GM21717 (cell line): Measurements from ENCODE around the gene KRTAP5-5.
"Not testable (repeated sequence)": the region's sequence is repeated elsewhere in the genome, so short reads cannot be mapped to it uniquely, and the experiment has no call there.

ENCODE experiments used
- ATAC-seq: cut with Tn5 transposase; IDR thresholded peaks from one replicate; pipeline ENCODE4 v1.9.1; 2021; ENCODE audit warnings: mild to moderate bottlenecking, moderate library complexity; ENCODE audit not compliant: unreplicated experiment

KRTAP5-5 gene

GRCh38 chr11:1629326-1630185 lies at the start of gene KRTAP5-5:
TSS of gene KRTAP5-5 (plus strand) at chr11:1629775. CDS start at chr11:1629841, 66 bp downstream.
- no peak for ATAC-seq

DNA sequence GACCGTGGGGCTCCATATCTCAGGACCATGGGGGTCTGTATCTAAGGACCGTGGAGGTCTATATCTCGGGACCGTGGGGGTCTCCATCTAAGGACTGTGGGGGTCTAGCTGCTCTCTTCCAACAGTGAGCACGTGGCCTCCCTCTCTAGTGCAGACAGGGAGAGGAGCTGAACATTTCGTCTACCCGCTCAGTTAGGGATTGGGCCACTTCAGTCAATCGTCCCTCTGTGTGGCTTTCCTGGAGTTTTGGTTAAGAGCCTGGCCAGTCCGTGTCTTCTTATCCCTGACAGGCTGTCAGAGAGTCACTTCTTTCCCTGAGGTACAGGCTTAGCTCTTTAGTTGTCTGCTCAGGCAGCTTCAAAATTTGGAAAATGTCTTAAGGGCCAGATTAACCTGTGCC lies 47.6 kb upstream of the KRTAP5-5 start:
- ATAC-seq = no peak

DNA sequence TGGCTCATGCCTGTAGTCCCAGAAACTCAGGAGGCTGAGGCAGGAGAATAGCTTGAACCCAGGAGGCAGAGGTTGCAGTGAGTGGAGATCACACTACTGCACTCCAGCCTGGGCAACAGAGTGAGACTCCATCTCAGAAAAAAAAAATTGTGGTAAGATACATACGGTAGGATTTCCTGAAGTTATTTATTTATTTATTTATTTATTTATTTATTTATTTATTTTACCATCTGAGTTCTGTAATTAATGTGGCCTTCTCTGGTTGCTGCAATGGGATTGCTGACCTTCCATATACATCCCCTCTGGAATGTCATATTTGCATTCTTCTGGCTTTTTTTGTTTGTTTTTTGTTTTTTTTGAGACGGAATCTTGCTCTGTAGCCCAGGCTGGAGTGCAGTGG lies 46.7 kb upstream of the KRTAP5-5 start:
- not testable (repeated sequence) for ATAC-seq

DNA sequence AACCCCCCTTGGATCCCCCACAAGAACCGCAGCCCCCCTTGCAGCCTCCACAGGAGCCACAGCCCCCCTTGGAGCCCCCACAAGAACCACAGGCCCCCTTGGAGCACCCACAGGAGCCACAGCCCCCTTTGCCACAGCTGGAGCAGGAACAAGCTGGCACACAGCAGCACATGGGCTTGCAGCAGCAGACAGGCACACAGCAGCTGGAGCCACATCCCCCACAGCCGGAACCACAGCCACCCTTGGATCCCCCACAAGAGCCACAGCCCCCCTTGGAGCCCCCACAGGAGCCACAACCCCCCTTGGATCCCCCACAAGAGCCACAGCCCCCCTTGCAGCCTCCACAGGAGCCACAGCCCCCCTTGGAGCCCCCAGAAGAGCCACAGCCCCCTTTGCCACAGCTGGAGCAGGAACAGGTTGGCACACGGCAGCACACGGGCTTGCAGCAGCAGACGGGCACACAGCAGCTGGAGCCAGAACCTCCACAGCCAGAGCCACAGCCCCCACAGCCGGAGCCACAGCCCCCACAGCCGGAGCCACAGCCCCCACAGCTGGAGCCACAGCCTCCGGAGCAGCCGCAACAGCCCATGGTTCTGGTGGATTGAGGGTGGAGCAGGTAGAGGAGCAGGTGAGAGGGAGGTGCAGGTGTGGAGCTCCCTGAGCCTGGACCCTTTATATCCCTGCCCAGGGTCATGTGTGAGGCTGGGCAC lies 44.8 kb upstream of the KRTAP5-5 start, which contains the start of gene KRTAP5-1:
TSS of gene KRTAP5-1 (minus strand) at position 623 of the 710 bp plus-strand sequence. CDS start at position 589, 34 bp downstream.
- not testable (repeated sequence) for ATAC-seq

DNA sequence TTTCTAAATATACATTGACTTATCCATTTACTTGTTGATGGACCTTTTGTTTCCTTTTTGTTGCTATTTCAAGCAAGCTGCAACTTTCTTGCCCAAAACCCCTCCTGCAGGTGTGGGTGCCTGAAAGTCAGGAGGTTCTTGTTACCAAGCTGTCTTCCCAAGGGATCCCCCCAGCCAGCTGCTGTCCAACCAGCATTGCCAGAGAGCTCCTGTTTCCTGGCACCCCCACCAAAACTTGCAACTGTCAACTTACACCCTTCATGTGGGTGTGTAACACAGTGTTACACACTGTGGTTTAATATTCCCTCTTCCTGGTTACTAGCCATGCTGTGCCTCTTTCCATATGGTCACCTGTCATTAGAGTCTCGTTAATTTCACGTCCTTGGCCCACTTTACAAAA lies 42.9 kb upstream of the KRTAP5-5 start:
- no peak for ATAC-seq

GRCh38 chr11:1589191-1589963 lies 40.2 kb upstream of the KRTAP5-5 start:
- ATAC-seq = not testable (repeated sequence)

DNA sequence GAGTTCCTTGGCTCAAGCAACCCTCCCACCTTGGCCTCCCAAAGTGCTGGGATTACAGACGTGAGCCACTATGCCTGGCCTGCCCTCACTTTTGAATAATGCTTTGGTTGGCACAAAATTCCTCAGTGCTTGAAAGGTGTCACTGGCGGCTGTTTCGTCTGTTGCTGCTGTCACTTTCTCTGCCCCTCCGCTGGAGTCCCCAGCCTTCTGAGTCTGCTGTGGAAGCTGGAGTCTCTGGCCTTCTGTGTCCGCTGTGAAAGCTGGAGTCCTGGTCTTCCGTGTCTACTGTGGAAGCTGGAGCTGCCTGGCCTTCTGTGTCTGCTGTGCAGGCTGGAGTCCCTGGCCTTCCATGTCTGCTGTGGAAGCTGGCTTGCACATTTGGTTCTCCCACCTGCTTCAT lies 39.6 kb upstream of the KRTAP5-5 start:
- no peak for ATAC-seq

- no peak for ATAC-seq
Observed at GRCh38 chr11:1592628-1593027, 36.9 kb upstream of the KRTAP5-5 start.

DNA sequence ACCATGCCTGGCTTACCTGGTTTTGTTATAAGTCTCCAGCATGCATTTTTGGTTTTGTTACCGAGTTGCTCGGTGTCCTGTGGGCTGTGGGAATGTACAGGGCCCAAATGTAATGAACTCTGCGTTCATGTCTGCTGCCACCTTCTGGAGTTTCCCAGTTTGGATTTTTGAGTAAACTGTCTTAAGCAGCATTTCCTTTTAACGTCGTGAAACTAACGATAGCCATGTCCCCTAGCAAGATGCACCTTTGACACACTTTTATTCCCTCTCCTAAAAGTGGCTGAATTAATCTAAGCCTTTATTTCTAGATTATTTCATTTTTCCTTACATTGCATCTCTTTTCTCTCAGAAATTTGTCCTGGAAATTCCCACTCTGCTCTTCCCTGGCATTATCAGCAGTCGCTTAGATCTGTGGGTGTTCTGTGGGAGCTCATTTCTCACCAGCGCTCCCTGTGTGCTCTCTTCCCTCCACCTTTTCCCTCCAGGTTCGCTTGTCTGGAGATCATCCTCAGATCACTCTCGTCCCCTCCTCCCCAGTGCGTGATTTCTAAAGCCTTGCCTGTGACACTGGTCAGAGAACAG lies 33.5 kb upstream of the KRTAP5-5 start:
- not testable (repeated sequence) for ATAC-seq

DNA sequence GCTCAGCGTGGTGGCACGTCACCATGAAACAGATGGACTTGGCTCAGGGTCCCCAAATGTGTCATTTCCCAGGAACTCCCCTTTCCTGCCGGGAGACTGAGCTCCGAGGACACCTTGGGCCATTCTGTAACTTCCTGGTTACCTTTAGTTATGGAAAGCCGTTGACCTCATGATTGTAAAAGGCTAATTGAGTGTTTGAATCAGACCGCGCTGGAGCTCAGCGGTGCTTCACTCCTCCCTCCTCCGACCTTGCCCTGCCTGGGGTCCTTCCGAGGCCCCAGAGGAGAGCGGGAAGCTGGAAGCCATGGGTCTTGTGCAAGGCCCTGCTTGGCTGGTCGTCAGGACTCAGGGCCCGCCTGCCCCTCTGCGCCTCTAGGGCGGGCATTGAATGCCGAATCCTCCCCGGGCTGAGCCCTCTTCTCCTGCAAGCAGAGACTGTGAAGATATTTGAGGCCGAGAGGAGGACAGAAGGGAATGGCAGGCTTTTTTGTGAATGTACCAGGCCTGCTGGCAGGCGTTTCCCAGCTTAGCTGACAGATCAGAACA lies 32.9 kb upstream of the KRTAP5-5 start:
- ATAC-seq = not testable (repeated sequence)

DNA sequence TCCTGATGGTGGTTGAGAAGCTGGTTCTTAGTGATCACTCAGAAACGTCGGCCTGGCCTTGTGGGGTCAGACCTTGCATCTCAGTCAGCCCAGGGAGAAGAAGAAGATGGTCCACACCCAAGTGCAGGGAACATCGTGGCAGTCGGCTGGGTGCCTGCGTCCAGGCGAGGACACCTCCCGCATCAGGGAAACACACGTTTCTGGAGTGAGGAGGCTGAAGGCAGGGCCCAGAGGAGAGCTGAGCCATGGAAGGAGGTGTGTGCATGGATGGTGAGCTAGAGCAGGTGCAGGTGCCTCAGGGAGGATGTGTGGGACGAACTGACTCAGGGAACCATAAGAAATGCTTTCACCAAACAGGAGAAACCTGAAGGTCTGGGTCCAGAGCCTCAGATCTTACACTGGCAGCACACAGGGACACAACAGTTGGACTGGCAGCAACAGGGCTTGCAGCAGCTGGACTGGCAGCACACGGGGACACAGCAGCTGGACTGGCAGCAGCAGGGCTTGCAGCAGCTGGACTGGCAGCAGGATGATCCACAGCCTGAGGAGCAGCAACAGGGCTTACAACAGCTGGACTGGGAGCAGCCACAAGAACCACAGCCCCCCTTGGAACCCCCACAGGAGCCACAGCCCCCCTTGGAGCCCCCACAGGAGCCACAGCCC lies 32.1 kb upstream of the KRTAP5-5 start:
- ATAC-seq = no peak

GRCh38 chr11:1597994-1598380 lies 31.6 kb upstream of the KRTAP5-5 start, which contains the start of gene KRTAP5-2:
TSS of gene KRTAP5-2 (minus strand) at chr11:1598294. CDS start at chr11:1598250, 44 bp downstream.
- no peak for ATAC-seq

DNA sequence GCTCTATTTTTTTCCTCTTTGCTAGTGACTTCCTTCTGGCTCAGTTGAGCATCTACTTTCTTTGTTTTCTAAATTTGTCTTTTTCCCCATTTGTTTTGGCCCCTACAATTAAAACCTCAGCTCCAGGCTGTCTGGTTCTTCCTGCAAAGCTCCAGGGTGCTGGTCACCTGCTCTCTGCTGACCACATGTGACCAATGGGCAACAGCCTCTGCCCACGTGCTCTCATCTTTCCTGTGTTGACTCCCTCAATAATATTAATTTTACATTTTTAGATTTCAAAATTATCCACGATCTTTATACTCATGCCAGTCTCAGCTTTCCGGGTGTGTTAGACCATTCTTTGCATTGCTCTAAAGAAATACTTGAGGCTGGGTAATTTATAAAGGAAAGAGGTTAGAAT lies 31.2 kb upstream of the KRTAP5-5 start:
- ATAC-seq = not testable (repeated sequence)

- no peak for ATAC-seq
Observed at GRCh38 chr11:1598816-1599215, 30.8 kb upstream of the KRTAP5-5 start.

GRCh38 chr11:1600626-1601025 lies 28.9 kb upstream of the KRTAP5-5 start:
- ATAC-seq = no peak

DNA sequence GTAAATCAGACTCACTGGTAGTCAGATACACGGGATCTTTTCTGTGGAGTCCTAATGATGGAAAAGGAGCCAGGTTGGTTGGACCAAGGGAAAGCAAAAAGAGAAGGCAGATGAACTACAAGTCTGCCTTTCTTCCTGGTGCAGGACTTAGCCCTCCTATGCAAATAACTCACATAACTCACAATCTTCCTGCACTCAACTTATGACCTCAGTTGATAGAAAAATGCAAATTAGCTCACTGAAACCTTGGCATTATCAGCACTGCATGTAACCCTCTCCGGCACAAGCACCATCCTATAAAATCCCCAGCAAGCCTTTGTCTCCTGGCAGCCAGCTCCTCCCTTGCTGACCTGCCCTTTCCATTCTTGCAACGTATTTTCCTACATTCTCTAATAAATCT lies 27.9 kb upstream of the KRTAP5-5 start:
- not testable (repeated sequence) for ATAC-seq

GRCh38 chr11:1603629-1604028 lies 25.9 kb upstream of the KRTAP5-5 start:
- ATAC-seq = no peak

GRCh38 chr11:1604181-1604580 lies 25.4 kb upstream of the KRTAP5-5 start:
- ATAC-seq = no peak

- no peak for ATAC-seq
Observed at GRCh38 chr11:1604711-1605110, 24.9 kb upstream of the KRTAP5-5 start.

GRCh38 chr11:1605923-1606322 lies 23.7 kb upstream of the KRTAP5-5 start:
- peak; percentile 95 for ATAC-seq
